ENCODE measurements around the gene TBC1D5.

GRCh38 chr3:17132286-17133115 lies 609.9 kb downstream of the TBC1D5 start:
- TF ChIP-seq EZH2 (IDR thresholded peaks at IDR 0.05; ENCODE audit: borderline replicate concordance, low read length) (no peak), CTCF (conservative IDR thresholded peaks at IDR 0.05 in 1 of 2, IDR thresholded peaks at IDR 0.05 in 1 of 2; ENCODE audit: extremely low read depth in 1 of 2, insufficient read depth in 1 of 2, low read depth in 1 of 2, low read length in 2 of 2) (no peak)

Data from mammary epithelial cell (primary cell).